WTC11 (cell line): ENCODE results near the gene AMACR. TPM values are rescaled to one million over a fixed set of nuclear protein-coding genes. Genes with fewer than 3 reads are reported as not detected.

Source experiments
- total RNA-seq: library from RNA; stranded (reverse); gene quantifications from 3 replicates; pipeline ENCODE4 v1.2.3, GENCODE V29; 2021

AMACR gene
- total RNA-seq, 1 experiment from 2014 or later = 11.9 TPM

Other genes with a start within 250 kb of the AMACR start
- gene ADAMTS12, start 116.1 kb downstream of the AMACR start, total RNA-seq = 10.2 to 13.5 TPM (median 11.5 TPM) in 3 replicates
- gene RXFP3, start 71.7 kb downstream of the AMACR start, total RNA-seq = 0.09 to 0.41 TPM (median 0.22 TPM) in 3 replicates
- not detected in 3 replicates for gene SLC45A2, start 23.4 kb downstream of the AMACR start, total RNA-seq
- 1.2 to 2.1 TPM (median 2.0 TPM) in 3 replicates for gene C1QTNF3, start 35.2 kb upstream of the AMACR start, total RNA-seq